Measurements from ENCODE around the gene F10. TPM values are rescaled to one million over a fixed set of nuclear protein-coding genes. Genes with fewer than 3 reads are reported as not detected.

F10 gene
- total and polyA plus RNA-seq, 2 experiments from 2014 or later: 0.76 to 1.6 TPM

GRCh38 chr13:113096745-113097305, 25.8 kb upstream of the F10 start (continued):
- TF ChIP-seq NANOG (IDR thresholded peaks at IDR 0.05; ENCODE audit: borderline replicate concordance): no peak
- no peak for TF ChIP-seq STAT1 (IDR thresholded peaks at IDR 0.05; ENCODE audit: unreplicated experiment)
- TF ChIP-seq ZNF114 (CRISPR knock-in tag; IDR thresholded peaks at IDR 0.05): no peak
- TF ChIP-seq ZNF331 (CRISPR knock-in tag; IDR thresholded peaks at IDR 0.05; ENCODE audit: low read depth): no peak
- no peak for TF ChIP-seq EZH2 (IDR thresholded peaks at IDR 0.05; ENCODE audit: low read depth, unreplicated experiment)
- TF ChIP-seq ETS1 (IDR thresholded peaks at IDR 0.05): no peak

DNA sequence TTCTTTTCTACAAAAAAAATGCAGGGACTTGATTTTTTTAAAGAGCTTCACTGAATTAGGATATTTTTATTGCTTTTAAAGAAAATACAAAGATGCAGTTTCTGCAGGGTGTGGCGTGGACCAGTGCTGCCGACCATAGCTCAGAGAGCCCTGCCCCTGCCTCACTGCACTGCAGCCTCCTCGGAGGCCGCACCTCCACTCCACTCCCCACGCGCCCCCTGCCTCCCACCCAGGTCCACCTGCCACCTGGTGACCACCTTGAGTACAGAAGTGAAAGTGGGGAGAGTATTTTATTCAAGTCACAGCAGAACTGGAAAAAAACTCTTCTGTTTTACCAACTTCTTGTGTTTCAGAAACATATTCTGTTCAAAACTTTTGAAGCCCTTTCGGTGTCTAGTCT, 24.9 kb upstream of the F10 start:
- H3K4me1 ChIP-seq (ENCODE audit: insufficient read depth): no peaks in the 10 kb centered on the region
- H3K79me2 ChIP-seq (replicated peaks; ENCODE audit: insufficient read depth): no peaks in the 10 kb centered on the region
- H2AFZ ChIP-seq: no peak overlapping the region
- no peak overlapping the region for H3K4me2 ChIP-seq
- H3K4me1 Mint-ChIP-seq: peaks cover 10% of the 10 kb centered on the region; the same call in 2 of the 3 replicates
- H3K4me3 Mint-ChIP-seq: no peak overlapping the region
- no peaks in the 10 kb centered on the region for H3K27me3 ChIP-seq (ENCODE audit: insufficient read depth)
- no peaks in the 10 kb centered on the region for H3K36me3 Mint-ChIP-seq (ENCODE audit: low read depth)
- H4K20me1 ChIP-seq (replicated peaks; ENCODE audit: insufficient read depth): no peaks in the 10 kb centered on the region
- H3K27ac Mint-ChIP-seq: no peak overlapping the region
- H3K4me3 ChIP-seq: no peak overlapping the region
- no peaks in the 10 kb centered on the region for H3K36me3 ChIP-seq (ENCODE audit: insufficient read depth)
- no peaks in the 10 kb centered on the region for H3K9me3 Mint-ChIP-seq
- TF ChIP-seq JUNB (IDR thresholded peaks at IDR 0.05; ENCODE audit: unreplicated experiment) (no peak), CREB1 (CRISPR knock-in tag; IDR thresholded peaks at IDR 0.05; ENCODE audit: low read depth) (no peak), ETS1 (IDR thresholded peaks at IDR 0.05) (no peak), STAT1 (IDR thresholded peaks at IDR 0.05; ENCODE audit: unreplicated experiment) (no peak)
- TF ChIP-seq, protein P1, sequence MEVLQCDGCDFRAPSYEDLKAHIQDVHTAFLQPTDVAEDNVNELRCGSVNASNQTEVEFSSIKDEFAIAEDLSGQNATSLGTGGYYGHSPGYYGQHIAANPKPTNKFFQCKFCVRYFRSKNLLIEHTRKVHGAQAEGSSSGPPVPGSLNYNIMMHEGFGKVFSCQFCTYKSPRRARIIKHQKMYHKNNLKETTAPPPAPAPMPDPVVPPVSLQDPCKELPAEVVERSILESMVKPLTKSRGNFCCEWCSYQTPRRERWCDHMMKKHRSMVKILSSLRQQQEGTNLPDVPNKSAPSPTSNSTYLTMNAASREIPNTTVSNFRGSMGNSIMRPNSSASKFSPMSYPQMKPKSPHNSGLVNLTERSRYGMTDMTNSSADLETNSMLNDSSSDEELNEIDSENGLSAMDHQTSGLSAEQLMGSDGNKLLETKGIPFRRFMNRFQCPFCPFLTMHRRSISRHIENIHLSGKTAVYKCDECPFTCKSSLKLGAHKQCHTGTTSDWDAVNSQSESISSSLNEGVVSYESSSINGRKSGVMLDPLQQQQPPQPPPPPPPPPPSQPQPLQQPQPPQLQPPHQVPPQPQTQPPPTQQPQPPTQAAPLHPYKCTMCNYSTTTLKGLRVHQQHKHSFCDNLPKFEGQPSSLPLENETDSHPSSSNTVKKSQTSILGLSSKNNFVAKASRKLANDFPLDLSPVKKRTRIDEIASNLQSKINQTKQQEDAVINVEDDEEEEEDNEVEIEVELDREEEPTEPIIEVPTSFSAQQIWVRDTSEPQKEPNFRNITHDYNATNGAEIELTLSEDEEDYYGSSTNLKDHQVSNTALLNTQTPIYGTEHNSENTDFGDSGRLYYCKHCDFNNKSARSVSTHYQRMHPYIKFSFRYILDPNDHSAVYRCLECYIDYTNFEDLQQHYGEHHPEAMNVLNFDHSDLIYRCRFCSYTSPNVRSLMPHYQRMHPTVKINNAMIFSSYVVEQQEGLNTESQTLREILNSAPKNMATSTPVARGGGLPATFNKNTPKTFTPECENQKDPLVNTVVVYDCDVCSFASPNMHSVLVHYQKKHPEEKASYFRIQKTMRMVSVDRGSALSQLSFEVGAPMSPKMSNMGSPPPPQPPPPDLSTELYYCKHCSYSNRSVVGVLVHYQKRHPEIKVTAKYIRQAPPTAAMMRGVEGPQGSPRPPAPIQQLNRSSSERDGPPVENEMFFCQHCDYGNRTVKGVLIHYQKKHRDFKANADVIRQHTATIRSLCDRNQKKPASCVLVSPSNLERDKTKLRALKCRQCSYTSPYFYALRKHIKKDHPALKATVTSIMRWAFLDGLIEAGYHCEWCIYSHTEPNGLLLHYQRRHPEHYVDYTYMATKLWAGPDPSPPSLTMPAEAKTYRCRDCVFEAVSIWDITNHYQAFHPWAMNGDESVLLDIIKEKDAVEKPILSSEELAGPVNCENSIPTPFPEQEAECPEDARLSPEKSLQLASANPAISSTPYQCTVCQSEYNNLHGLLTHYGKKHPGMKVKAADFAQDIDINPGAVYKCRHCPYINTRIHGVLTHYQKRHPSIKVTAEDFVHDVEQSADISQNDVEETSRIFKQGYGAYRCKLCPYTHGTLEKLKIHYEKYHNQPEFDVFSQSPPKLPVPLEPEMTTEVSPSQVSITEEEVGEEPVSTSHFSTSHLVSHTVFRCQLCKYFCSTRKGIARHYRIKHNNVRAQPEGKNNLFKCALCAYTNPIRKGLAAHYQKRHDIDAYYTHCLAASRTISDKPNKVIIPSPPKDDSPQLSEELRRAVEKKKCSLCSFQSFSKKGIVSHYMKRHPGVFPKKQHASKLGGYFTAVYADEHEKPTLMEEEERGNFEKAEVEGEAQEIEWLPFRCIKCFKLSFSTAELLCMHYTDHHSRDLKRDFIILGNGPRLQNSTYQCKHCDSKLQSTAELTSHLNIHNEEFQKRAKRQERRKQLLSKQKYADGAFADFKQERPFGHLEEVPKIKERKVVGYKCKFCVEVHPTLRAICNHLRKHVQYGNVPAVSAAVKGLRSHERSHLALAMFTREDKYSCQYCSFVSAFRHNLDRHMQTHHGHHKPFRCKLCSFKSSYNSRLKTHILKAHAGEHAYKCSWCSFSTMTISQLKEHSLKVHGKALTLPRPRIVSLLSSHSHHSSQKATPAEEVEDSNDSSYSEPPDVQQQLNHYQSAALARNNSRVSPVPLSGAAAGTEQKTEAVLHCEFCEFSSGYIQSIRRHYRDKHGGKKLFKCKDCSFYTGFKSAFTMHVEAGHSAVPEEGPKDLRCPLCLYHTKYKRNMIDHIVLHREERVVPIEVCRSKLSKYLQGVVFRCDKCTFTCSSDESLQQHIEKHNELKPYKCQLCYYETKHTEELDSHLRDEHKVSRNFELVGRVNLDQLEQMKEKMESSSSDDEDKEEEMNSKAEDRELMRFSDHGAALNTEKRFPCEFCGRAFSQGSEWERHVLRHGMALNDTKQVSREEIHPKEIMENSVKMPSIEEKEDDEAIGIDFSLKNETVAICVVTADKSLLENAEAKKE (CRISPR knock-in tag; IDR thresholded peaks at IDR 0.05): no peak
- ATAC-seq (no peak), DNase-seq (ENCODE audit: low spot score) (no peak)
- H3K27ac ChIP-seq (ENCODE audit: low read depth): no peak overlapping the region
- peaks cover 13% of the 10 kb centered on the region for H3K27me3 Mint-ChIP-seq (ENCODE audit: insufficient read depth, low read depth, poor library complexity)
- no peaks in the 10 kb centered on the region for H3F3A ChIP-seq (replicated peaks; ENCODE audit: low read depth)
- H3K9me2 ChIP-seq (ENCODE audit: insufficient read depth): no peaks in the 10 kb centered on the region

Data from GM23338 (cell line).